Activated CD4-positive, alpha-beta T cell treated with anti-CD3 and anti-CD28 coated beads, Interleukin-2, amount 10 ng/mL, durations not matched to agents 24 days and 14 days (primary cell): ENCODE results near the gene KLHL6. TPM values are rescaled to one million over a fixed set of nuclear protein-coding genes. Genes with fewer than 3 reads are reported as not detected.
"Not testable (repeated sequence)": the region's sequence is repeated elsewhere in the genome, so short reads cannot be mapped to it uniquely, and the experiment has no call there.

Experiments
- DNase-seq: peaks from one replicate; pipeline ENCODE4 v3.0.0; 2022
- H3K27ac Mint-ChIP-seq: one replicate; pipeline ENCODE4 v1.8.0; 2022; ENCODE audit warnings: mild to moderate bottlenecking, mixed read lengths
- H3K27me3 Mint-ChIP-seq: one replicate; pipeline ENCODE4 v1.8.0; 2022; ENCODE audit warnings: mixed read lengths
- H3K36me3 Mint-ChIP-seq: one replicate; pipeline ENCODE4 v1.8.0; 2022; ENCODE audit warnings: low read depth, mild to moderate bottlenecking, mixed read lengths
- H3K4me1 Mint-ChIP-seq: one replicate; pipeline ENCODE4 v1.8.0; 2021; ENCODE audit warnings: mixed read lengths
- H3K4me3 Mint-ChIP-seq: one replicate; pipeline ENCODE4 v1.8.0; 2022; ENCODE audit warnings: mild to moderate bottlenecking, moderate library complexity, mixed read lengths
- H3K9me3 Mint-ChIP-seq: one replicate; pipeline ENCODE4 v1.8.0; 2021; ENCODE audit warnings: mixed read lengths
- intact Hi-C: fragments of 100-400 bp; cut with micrococcal nuclease; formaldehyde crosslinking; loops from one replicate; pipeline ENCODE4 v1.15.1; 2023
- total RNA-seq: library from RNA; stranded (reverse); gene quantifications from 2 replicates; pipeline ENCODE4 v1.2.3, GENCODE V29; 2022

The KLHL6 gene
- total RNA-seq, 1 donor from 2014 or later, result 44.9 TPM

- peaks cover 4% of the 10 kb centered on the region for H3K27me3 Mint-ChIP-seq
- H3K27ac Mint-ChIP-seq, result peak overlapping the region; percentile 78
- intact Hi-C loops, result loop anchor here (2.0 kb wide), 2 partner anchors 48 to 166 kb away; partner anchors contain the start of gene KLHL24
Measured at GRCh38 chr3:183468424-183468823, 87.1 kb downstream of the KLHL6 start.

GRCh38 chr3:183466575-183466974 is 88.9 kb downstream of the KLHL6 start:
- DNase-seq, result no peak
- Mint-ChIP-seq H3K4me1 (peaks cover 16% of the 10 kb centered on the region), H3K27me3 (peaks cover 4% of the 10 kb centered on the region), H3K9me3 (no peaks in the 10 kb centered on the region), H3K36me3 (no peaks in the 10 kb centered on the region), H3K4me3 (no peak overlapping the region), H3K27ac (no peak overlapping the region)
- intact Hi-C loops, result no loop called here

More at GRCh38 chr3:183468424-183468823, 87.1 kb downstream of the KLHL6 start:
- H3K9me3 Mint-ChIP-seq, result no peaks in the 10 kb centered on the region
- no peak overlapping the region for H3K4me3 Mint-ChIP-seq
- DNase-seq, result no peak
- no peaks in the 10 kb centered on the region for H3K36me3 Mint-ChIP-seq
- H3K4me1 Mint-ChIP-seq, result peaks cover 16% of the 10 kb centered on the region

- intact Hi-C loops, H3K27ac Mint-ChIP-seq, H3K9me3 Mint-ChIP-seq, H3K4me3 Mint-ChIP-seq, DNase-seq, H3K36me3 Mint-ChIP-seq, H3K27me3 Mint-ChIP-seq: not testable (repeated sequence)
- H3K4me1 Mint-ChIP-seq, result peaks cover 16% of the 10 kb centered on the region
Measured at GRCh38 chr3:183465710-183466109, 89.8 kb downstream of the KLHL6 start.

- Mint-ChIP-seq H3K27me3 (peaks cover 4% of the 10 kb centered on the region), H3K9me3 (no peaks in the 10 kb centered on the region), H3K4me3 (no peak overlapping the region), H3K4me1 (peaks cover 13% of the 10 kb centered on the region), H3K27ac (no peak overlapping the region), H3K36me3 (no peaks in the 10 kb centered on the region)
- DNase-seq, result no peak
- intact Hi-C loops, result no loop called here
Measured at GRCh38 chr3:183464480-183464879, 91.0 kb downstream of the KLHL6 start.

- H3K4me3 Mint-ChIP-seq, result no peak overlapping the region
Measured at GRCh38 chr3:183460081-183461055, 95.1 kb downstream of the KLHL6 start.

GRCh38 chr3:183455089-183455488 is 100.4 kb downstream of the KLHL6 start:
- Mint-ChIP-seq H3K4me1 (no peaks in the 10 kb centered on the region), H3K27ac (no peak overlapping the region), H3K36me3 (peaks cover 4% of the 10 kb centered on the region), H3K27me3 (no peaks in the 10 kb centered on the region), H3K4me3 (no peak overlapping the region), H3K9me3 (no peaks in the 10 kb centered on the region)
- DNase-seq, result no peak
- intact Hi-C loops, result no loop called here

More at GRCh38 chr3:183460081-183461055, 95.1 kb downstream of the KLHL6 start:
- intact Hi-C loops, result no loop called here
- H3K27ac Mint-ChIP-seq, result no peak overlapping the region
- no peak for DNase-seq
- no peaks in the 10 kb centered on the region for H3K9me3 Mint-ChIP-seq
- H3K4me1 Mint-ChIP-seq, result no peaks in the 10 kb centered on the region
- peaks cover 4% of the 10 kb centered on the region for H3K27me3 Mint-ChIP-seq
- no peaks in the 10 kb centered on the region for H3K36me3 Mint-ChIP-seq

GRCh38 chr3:183454064-183454463 is 101.4 kb downstream of the KLHL6 start:
- no peak overlapping the region for H3K27ac Mint-ChIP-seq
- no peaks in the 10 kb centered on the region for H3K27me3 Mint-ChIP-seq
- intact Hi-C loops, result no loop called here
- no peak overlapping the region for H3K4me3 Mint-ChIP-seq
- H3K36me3 Mint-ChIP-seq, result peaks cover 4% of the 10 kb centered on the region
- H3K9me3 Mint-ChIP-seq, result no peaks in the 10 kb centered on the region
- H3K4me1 Mint-ChIP-seq, result peaks cover under 1% of the 10 kb centered on the region
- no peak for DNase-seq

- no peaks in the 10 kb centered on the region for H3K9me3 Mint-ChIP-seq
- DNase-seq, result no peak
- H3K4me3 Mint-ChIP-seq, result no peak overlapping the region
- intact Hi-C loops, result no loop called here
- peaks cover 3% of the 10 kb centered on the region for H3K36me3 Mint-ChIP-seq
- peaks cover 15% of the 10 kb centered on the region for H3K4me1 Mint-ChIP-seq
- H3K27me3 Mint-ChIP-seq, result no peaks in the 10 kb centered on the region
- H3K27ac Mint-ChIP-seq, result no peak overlapping the region
Measured at GRCh38 chr3:183449791-183450190, 105.7 kb downstream of the KLHL6 start.

- intact Hi-C loops, result no loop called here
- Mint-ChIP-seq H3K4me1 (peaks cover 15% of the 10 kb centered on the region), H3K27me3 (no peaks in the 10 kb centered on the region), H3K27ac (no peak overlapping the region), H3K4me3 (no peak overlapping the region), H3K9me3 (no peaks in the 10 kb centered on the region), H3K36me3 (peaks cover 3% of the 10 kb centered on the region)
- no peak for DNase-seq
Measured at GRCh38 chr3:183449391-183449790, 106.1 kb downstream of the KLHL6 start.

- peak overlapping the region; percentile 62 for H3K4me3 Mint-ChIP-seq
- H3K36me3 Mint-ChIP-seq, result peaks cover 6% of the 10 kb centered on the region
- no peak for DNase-seq
- no peak overlapping the region for H3K27ac Mint-ChIP-seq
- intact Hi-C loops, result no loop called here
- peaks cover 6% of the 10 kb centered on the region for H3K27me3 Mint-ChIP-seq
- H3K4me1 Mint-ChIP-seq, result peaks cover 15% of the 10 kb centered on the region
- H3K9me3 Mint-ChIP-seq, result peaks cover 4% of the 10 kb centered on the region
Measured at GRCh38 chr3:183448369-183449128, 107.0 kb downstream of the KLHL6 start.

GRCh38 chr3:183447206-183448001 is 108.1 kb downstream of the KLHL6 start:
- DNase-seq, result peak; percentile 94
- Mint-ChIP-seq H3K4me1 (peaks cover 15% of the 10 kb centered on the region), H3K4me3 (peak overlapping the region; percentile 98), H3K9me3 (peaks cover 10% of the 10 kb centered on the region), H3K36me3 (peaks cover 10% of the 10 kb centered on the region), H3K27ac (peak overlapping the region; percentile 90), H3K27me3 (peaks cover 14% of the 10 kb centered on the region)
- intact Hi-C loops, result loop anchor here (1.0 kb wide), 2 partner anchors 17 to 22 kb away; no protein-coding TSS in a partner anchor

- Mint-ChIP-seq H3K27me3 (peaks cover 14% of the 10 kb centered on the region), H3K36me3 (peaks cover 10% of the 10 kb centered on the region), H3K9me3 (peaks cover 10% of the 10 kb centered on the region), H3K4me3 (peak overlapping the region; percentile 98), H3K27ac (peak overlapping the region; percentile 90), H3K4me1 (peaks cover 15% of the 10 kb centered on the region)
- intact Hi-C loops, result loop anchor here (1.0 kb wide), 2 partner anchors 17 to 22 kb away; no protein-coding TSS in a partner anchor
- DNase-seq, result no peak
Measured at GRCh38 chr3:183446838-183447205, 108.7 kb downstream of the KLHL6 start.

- Mint-ChIP-seq H3K4me1 (peaks cover 19% of the 10 kb centered on the region), H3K27me3 (peaks cover 16% of the 10 kb centered on the region), H3K4me3 (no peak overlapping the region), H3K27ac (no peak overlapping the region), H3K9me3 (peaks cover 23% of the 10 kb centered on the region), H3K36me3 (peaks cover 11% of the 10 kb centered on the region)
- intact Hi-C loops, result no loop called here
- no peak for DNase-seq
Measured at GRCh38 chr3:183444748-183445147, 110.8 kb downstream of the KLHL6 start.
